Esophagus muscularis mucosa (tissue), 4 donors: ENCODE measurements around the gene KIF17. TPM values are rescaled to one million over a fixed set of nuclear protein-coding genes. Genes with fewer than 3 reads are reported as not detected.

Experiments used
- DNase-seq: peaks from one replicate; pipeline ENCODE4 v3.0.0-alpha.2; 2017; ENCODE audit errors: extremely low spot score
- H3K27ac ChIP-seq, 4 donors: fragments of 200-600 bp; sonication (generic); replicated peaks in 1 of 4; 1 replicate in 3 of 4; 2 replicates in 1 of 4; pipeline ENCODE4 v1.5.1; 2016 to 2019; ENCODE audit warnings: mild to moderate bottlenecking in 1 of 4
- H3K27me3 ChIP-seq, 4 donors: fragments of 200-600 bp; sonication (generic); one replicate each; pipeline versions ENCODE4 v1.5.1 to v1.6.0; 2016 to 2019
- H3K36me3 ChIP-seq, 4 donors: fragments of 200-600 bp; sonication (generic); one replicate each; pipeline ENCODE4 v1.5.1; 2016 to 2019
- H3K4me1 ChIP-seq, 4 donors: fragments of 200-600 bp; sonication (generic); one replicate each; pipeline ENCODE4 v1.5.1; 2016 to 2019
- H3K4me3 ChIP-seq, 4 donors: fragments of 200-600 bp; sonication (generic); 1 replicate in 2 of 4; 2 replicates in 2 of 4; pipeline ENCODE4 v1.5.1; 2016 to 2019; ENCODE audit warnings: mild to moderate bottlenecking in 4 of 4, moderate library complexity in 1 of 4
- H3K9me3 ChIP-seq, 4 donors: fragments of 200-600 bp; sonication (generic); 1 replicate in 3 of 4; 2 replicates in 1 of 4; pipeline ENCODE4 v1.5.1; 2016 to 2019
- CTCF ChIP-seq, 3 experiments: fragments of 200-600 bp in 2 of 3; fragments of 450-650 bp in 1 of 3; sonication (generic) in 2 of 3; IDR thresholded peaks; one replicate each; pipeline ENCODE4 v1.5.1; 2017 to 2019; ENCODE audit warnings: antibody characterized with exemption in 3 of 3, mild to moderate bottlenecking in 2 of 3, moderate library complexity in 1 of 3
- EP300 ChIP-seq: sonication (generic); formaldehyde crosslinking; IDR thresholded peaks from one replicate; pipeline ENCODE4 v1.6.1; 2017; ENCODE audit warnings: antibody characterized with exemption
- POLR2A ChIP-seq: fragments of 450-650 bp; IDR thresholded peaks from one replicate; pipeline ENCODE4 v1.6.1; 2017; ENCODE audit warnings: antibody characterized with exemption, moderate library complexity, mild to moderate bottlenecking, low read depth
- POLR2AphosphoS5 ChIP-seq, 2 donors: sonication (generic); formaldehyde crosslinking; IDR thresholded peaks; one replicate each; pipeline ENCODE4 v1.6.1; 2017; ENCODE audit warnings: antibody characterized with exemption in 2 of 2
- WGBS: methylation state at CpG from one replicate; pipeline ENCODE4 v1.1.5; 2018; 5-methylcytosine and 5-hydroxymethylcytosine counted together
- intact Hi-C: fragments of 100-400 bp; cut with DNase I; formaldehyde crosslinking; loops from one replicate; pipeline ENCODE4 v1.15.1; 2023
- total RNA-seq, 4 donors: library from RNA; depleted of rRNA; stranded (reverse); fragments of >200 nt; gene quantifications; one replicate each; pipeline versions ENCODE4 v1.1.0 to v1.2.1, GENCODE V29; 2016

Gene KIF17
- total RNA-seq, 4 donors from 2014 or later, result 2.0 to 7.3 (median 3.4) TPM

GRCh38 chr1:20701847-20702246 lies 16.0 kb downstream of the KIF17 start:
- 94% methylated on average over 2 of the region's 5 CpGs for WGBS
- DNase-seq, result no peak
- Histone ChIP-seq H3K36me3 (no peaks in the 10 kb centered on the region), H3K27me3 (no peaks in the 10 kb centered on the region), H3K27ac (no peak overlapping the region), H3K9me3 (no peaks in the 10 kb centered on the region), H3K4me1 (peaks cover 7 to 24% (median 21%) of the 10 kb centered on the region in 4 donors), H3K4me3 (no peak overlapping the region)
- intact Hi-C loops, result no loop called here
- TF ChIP-seq POLR2A, result no peak
- no peak for TF ChIP-seq POLR2AphosphoS5 (IDR thresholded peaks at IDR 0.05)
- no peak for TF ChIP-seq CTCF (IDR thresholded peaks at IDR 0.05)
- no peak for TF ChIP-seq EP300

GRCh38 chr1:20701446-20701845 lies 16.4 kb downstream of the KIF17 start:
- WGBS, result 86% methylated on average over 9 of the region's 9 CpGs
- DNase-seq, result no peak

GRCh38 chr1:20700636-20701215 lies 17.1 kb downstream of the KIF17 start:
- no peak overlapping the region for H3K4me3 ChIP-seq
- WGBS, result 88% methylated on average over 16 of the region's 17 CpGs
- DNase-seq, result no peak
- H3K9me3 ChIP-seq, result no peaks in the 10 kb centered on the region
- peaks cover 7 to 33% (median 29%) of the 10 kb centered on the region in 4 donors for H3K4me1 ChIP-seq
- intact Hi-C loops, result no loop called here
- TF ChIP-seq EP300 (no peak), POLR2A (no peak), POLR2AphosphoS5 (IDR thresholded peaks at IDR 0.05) (no peak), CTCF (IDR thresholded peaks at IDR 0.05) (no peak)
- H3K27ac ChIP-seq, result no peak overlapping the region
- no peaks in the 10 kb centered on the region for H3K27me3 ChIP-seq
- H3K36me3 ChIP-seq, result no peaks in the 10 kb centered on the region

More at GRCh38 chr1:20701446-20701845, 16.4 kb downstream of the KIF17 start:
- Histone ChIP-seq H3K27ac (no peak overlapping the region), H3K4me1 (peaks cover 7 to 28% (median 24%) of the 10 kb centered on the region in 4 donors), H3K27me3 (no peaks in the 10 kb centered on the region), H3K9me3 (no peaks in the 10 kb centered on the region), H3K4me3 (no peak overlapping the region), H3K36me3 (no peaks in the 10 kb centered on the region)
- intact Hi-C loops, result no loop called here
- TF ChIP-seq CTCF (IDR thresholded peaks at IDR 0.05), result no peak
- TF ChIP-seq POLR2A, result no peak

GRCh38 chr1:20699558-20699957 lies 18.2 kb downstream of the KIF17 start:
- 96% methylated on average over 9 of the region's 9 CpGs for WGBS
- intact Hi-C loops, result loop anchor here (2.0 to 10.0 kb wide), 3 partner anchors 33 to 285 kb away; partner anchors contain the start of genes HP1BP3 and SH2D5

More at GRCh38 chr1:20699558-20699957, 18.2 kb downstream of the KIF17 start:
- Histone ChIP-seq H3K4me1 (peaks cover 7 to 33% (median 29%) of the 10 kb centered on the region in 4 donors), H3K27ac (no peak overlapping the region), H3K27me3 (no peaks in the 10 kb centered on the region), H3K9me3 (no peaks in the 10 kb centered on the region), H3K36me3 (no peaks in the 10 kb centered on the region), H3K4me3 (no peak overlapping the region)
- no peak for DNase-seq
- TF ChIP-seq EP300 (no peak), POLR2A (no peak), CTCF (IDR thresholded peaks at IDR 0.05) (no peak), POLR2AphosphoS5 (IDR thresholded peaks at IDR 0.05) (no peak)
